GM23248 (cell line): ENCODE data around the gene NEIL1.

Experiments used
- EZH2 ChIP-seq: fragments of 200-600 bp; sonication (generic); IDR thresholded peaks from 2 replicates; pipeline ENCODE4 v1.6.1; 2018; ENCODE audit warnings: antibody characterized with exemption, mild to moderate bottlenecking; ENCODE audit not compliant: insufficient read depth, poor library complexity, severe bottlenecking
- EZH2phosphoT487 ChIP-seq: fragments of 200-600 bp; sonication (generic); IDR thresholded peaks from 2 replicates; pipeline ENCODE4 v1.6.1; 2018; ENCODE audit warnings: antibody characterized with exemption, moderate library complexity, mild to moderate bottlenecking, low read depth; ENCODE audit not compliant: insufficient read depth

- TF ChIP-seq EZH2 (no peak), EZH2phosphoT487 (no peak)
Measured at GRCh38 chr15:75302318-75302717, 44.5 kb upstream of the NEIL1 start.
